ENCODE results near the gene CBX2.

The CBX2 gene

DNA sequence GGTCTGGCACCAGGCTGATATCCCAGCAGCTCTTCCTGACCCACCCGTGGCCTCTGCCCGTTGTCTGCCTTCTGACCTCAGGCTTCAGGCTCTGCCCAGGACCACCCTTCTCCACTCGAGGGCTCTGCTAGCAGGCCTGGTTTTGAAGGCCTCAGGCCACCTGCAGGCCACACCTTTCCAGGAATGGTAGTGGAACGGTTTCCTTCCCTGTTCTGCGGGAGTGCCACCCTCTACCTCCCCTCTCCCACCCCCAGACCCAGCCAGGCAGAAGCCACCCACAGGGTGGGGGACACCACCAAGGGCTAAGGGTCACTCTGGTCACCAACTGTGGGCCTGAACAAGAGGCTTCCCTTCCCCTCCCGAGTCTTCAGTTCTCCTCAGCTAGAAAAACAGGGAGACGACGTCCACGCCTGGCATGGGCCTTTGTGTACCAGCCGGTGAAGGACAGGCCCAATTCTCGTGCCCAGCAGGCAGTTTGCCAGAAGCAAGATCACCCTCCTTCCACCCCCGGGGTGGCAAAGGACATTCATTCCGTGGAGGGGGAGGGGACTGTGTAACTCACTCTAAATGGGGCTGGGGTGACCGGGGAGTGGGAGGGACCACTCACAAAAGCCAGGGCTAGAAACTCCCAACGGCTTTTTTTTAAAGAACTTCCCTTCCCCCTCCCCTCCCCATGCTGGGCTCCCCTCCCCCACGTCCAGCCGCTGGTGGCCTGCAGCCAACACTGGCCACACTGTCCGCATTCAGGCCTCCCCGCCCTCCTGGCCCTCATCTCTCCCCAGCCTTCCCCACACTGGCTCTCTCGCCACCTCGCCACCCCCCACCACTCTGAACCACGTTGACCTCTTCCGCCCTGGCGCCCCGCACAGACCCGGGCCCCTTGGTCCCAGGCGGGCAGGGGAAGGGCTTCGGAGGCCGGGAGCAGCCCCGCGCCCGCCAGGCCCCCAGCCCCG, 53.6 kb downstream of the CBX2 start:
- DNase-seq (ENCODE audit: low read depth in 1 of 2, low spot score in 1 of 2): peak in 1 of 2 experiments; percentile 77
- in situ Hi-C loops (cut with HindIII; ENCODE audit: low pct_unique_long_range_greater_than_20kb, low sequenced_read_pairs): no loop called here

DNA sequence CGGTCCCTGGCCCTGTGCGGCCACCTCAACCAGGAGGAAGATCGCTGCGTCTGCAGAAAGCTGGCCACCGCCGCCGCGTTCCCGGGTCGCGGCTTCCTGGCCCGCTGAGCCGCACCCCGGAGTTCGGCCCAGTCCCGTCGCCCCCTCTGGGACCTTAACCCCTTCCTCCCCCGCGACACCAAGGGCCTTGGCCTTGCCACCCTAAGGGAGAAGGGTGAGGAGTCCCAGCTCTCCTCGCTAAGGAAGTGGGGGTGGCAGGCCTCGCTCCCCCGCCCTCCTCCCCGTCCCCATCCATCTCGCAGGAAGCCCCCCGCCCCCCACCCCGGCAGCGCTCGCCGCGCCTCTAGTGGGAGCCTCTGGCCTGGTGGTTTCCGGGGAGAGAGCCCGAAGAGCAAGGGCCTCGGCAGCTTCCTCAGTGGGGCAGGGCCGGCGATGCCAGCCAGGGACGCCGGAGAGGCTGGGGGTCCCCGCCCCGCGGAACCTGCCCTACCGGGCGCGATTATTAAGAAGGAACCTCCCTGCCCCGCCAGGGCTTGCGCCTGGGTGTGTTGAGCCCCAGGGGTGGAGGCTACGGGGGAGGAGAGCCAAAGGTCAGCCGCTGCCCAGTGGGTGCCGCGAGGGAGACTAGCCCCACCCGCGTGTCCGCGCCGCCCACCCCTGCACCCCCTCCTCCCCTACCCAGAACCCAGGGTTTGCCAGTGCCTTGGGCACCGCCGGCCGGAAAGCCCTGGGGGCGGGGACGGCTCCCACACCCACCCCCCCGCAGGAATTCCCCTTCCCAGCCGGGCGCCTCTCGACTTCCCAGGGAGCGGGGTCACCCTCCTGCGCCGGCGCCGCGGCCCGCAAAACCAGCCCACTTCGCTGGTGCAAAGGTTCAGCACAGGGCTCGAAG, 54.5 kb downstream of the CBX2 start:
- DNase-seq (ENCODE audit: low read depth in 1 of 2, low spot score in 1 of 2): peak in 1 of 2 experiments; percentile 58
- no peak for TF ChIP-seq JUND (IDR thresholded peaks at IDR 0.05; ENCODE audit: low read depth)
- in situ Hi-C loops (cut with HindIII; ENCODE audit: low pct_unique_long_range_greater_than_20kb, low sequenced_read_pairs): no loop called here

More for the DNA sequence above, 53.6 kb downstream of the CBX2 start:
- TF ChIP-seq JUND (IDR thresholded peaks at IDR 0.05; ENCODE audit: low read depth): no peak

DNA sequence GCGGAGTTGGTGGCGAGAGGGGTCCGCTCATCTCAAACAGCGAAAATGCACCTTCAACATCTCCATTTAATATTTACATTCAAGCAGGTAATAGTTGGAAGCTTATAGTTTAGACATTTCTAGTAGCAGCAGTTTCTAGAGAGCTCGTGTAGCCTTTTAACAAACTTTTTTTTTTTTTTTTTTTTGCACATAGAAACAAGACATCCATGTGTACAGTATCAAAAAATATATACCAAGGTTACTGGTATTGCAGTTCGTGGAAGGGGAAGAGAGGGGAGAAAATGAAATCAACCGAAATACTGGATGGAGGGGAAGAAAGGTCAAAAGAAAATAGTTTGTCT, 55.1 kb downstream of the CBX2 start:
- no peak for TF ChIP-seq JUND (IDR thresholded peaks at IDR 0.05; ENCODE audit: low read depth)
- in situ Hi-C loops (cut with HindIII; ENCODE audit: low pct_unique_long_range_greater_than_20kb, low sequenced_read_pairs): no loop called here
- no peak for DNase-seq (ENCODE audit: low read depth in 1 of 2, low spot score in 1 of 2)

DNA sequence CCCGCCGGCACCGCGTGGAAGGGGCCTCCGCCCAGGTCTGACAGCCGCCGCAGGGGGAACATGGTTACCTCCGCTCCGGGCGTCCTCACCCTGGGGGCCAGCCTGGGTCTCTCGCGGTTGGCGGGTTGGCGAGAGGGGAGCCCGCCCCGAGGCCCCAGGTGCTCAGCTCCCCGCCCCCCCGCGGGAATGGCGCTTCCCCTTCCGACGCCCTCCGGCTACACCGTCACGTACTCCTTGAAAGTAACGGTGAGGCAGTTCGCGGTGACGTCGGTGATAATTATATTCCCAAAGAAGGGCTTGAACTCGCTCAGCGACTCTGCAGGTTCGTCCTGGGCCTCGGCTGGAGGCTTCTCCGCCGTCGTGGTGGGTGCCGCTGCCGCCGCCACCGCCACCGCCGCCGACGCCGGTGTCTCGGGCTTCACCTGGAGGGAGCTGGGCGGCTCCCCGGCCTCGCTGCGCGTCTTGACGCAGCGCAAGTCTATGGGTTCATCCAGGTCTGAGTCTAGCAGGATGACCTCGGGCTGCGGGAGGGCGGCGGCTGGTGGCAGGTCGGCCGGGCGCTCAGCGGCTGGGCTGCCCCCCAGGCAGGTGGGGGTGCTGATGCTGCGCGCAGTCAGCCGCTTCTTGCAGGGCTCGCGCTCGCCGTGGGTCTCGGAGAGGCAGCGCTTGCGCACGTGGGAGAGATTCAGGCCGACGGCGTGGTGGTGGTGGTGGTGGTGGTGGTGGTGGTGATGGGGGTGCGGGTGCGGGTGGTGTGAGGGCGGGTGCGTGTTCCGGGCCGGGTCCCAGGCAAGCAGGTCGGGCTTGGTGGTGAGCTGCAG, 56.0 kb downstream of the CBX2 start:
- in situ Hi-C loops (cut with HindIII; ENCODE audit: low pct_unique_long_range_greater_than_20kb, low sequenced_read_pairs): no loop called here
- DNase-seq (ENCODE audit: low read depth in 1 of 2, low spot score in 1 of 2): no peak
- TF ChIP-seq JUND (IDR thresholded peaks at IDR 0.05; ENCODE audit: low read depth): no peak

DNA sequence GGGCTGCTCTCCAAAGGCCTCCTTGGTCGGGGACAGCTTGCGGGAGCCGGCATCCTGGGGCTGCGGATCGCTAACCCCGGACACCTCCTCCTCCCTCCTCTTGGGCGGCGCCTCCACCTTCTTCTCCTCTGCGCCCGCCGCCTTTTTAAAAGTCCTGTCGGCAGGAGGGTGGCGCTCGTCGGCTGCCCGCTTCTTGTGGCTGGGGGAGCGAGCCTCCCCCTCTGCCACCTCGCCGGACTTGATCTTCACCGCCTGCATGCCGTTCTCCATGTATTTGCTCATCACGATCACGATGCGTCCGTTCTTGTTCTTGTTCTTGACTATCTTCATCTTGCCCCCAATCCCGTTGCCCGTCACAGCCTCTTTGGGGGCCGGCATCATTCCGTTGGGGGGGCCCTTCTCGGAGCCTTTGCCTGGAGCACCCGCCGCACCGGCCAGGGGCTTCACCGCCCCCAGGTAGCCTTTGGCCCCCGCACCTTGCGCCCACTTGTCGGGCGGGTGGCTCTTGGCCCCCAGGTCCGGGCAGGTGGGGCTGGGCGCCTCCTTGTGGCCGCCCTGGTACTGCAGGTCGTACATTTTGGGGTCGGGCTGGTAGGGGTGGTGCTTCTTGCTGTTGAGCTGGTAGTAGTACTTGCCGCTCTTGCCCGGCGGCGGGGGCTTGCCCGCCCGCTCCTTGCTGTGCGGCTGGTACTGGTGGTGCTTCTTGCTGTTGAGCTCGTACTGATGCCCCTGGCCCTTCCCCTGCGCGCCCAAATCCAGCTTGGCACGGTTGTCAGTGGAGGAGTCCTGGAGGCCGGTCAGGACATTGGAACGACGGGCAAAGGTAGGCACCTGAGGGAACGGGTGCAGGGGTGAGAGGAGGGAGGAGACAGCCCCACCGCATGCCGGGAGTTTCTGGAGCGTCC, 56.9 kb downstream of the CBX2 start:
- in situ Hi-C loops (cut with HindIII; ENCODE audit: low pct_unique_long_range_greater_than_20kb, low sequenced_read_pairs): no loop called here
- TF ChIP-seq JUND (IDR thresholded peaks at IDR 0.05; ENCODE audit: low read depth): no peak
- no peak for DNase-seq (ENCODE audit: low read depth in 1 of 2, low spot score in 1 of 2)

DNA sequence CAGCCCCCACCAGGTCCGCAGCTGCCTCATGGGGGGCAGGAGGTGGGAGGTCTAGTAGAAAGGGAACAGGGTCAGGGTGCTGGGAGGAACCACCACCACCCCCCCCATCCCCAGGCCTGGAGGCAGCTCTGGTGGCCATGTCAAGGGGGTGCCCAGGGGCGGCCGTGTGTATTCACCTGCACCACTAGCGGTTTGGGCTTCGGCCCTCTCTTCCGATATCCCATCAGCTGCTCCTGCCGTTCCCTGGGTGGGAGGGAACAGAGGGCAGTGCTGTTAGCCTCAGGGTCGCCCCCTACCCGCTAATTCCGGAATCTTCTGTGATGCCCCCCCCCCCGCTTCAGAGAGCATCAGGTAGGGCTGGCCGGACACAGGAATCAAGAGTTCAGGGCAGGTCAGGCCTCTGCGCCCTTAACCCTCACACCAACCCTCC, 57.5 kb downstream of the CBX2 start:
- DNase-seq (ENCODE audit: low read depth in 1 of 2, low spot score in 1 of 2): no peak
- in situ Hi-C loops (cut with HindIII; ENCODE audit: low pct_unique_long_range_greater_than_20kb, low sequenced_read_pairs): no loop called here
- TF ChIP-seq JUND (IDR thresholded peaks at IDR 0.05; ENCODE audit: low read depth): no peak

DNA sequence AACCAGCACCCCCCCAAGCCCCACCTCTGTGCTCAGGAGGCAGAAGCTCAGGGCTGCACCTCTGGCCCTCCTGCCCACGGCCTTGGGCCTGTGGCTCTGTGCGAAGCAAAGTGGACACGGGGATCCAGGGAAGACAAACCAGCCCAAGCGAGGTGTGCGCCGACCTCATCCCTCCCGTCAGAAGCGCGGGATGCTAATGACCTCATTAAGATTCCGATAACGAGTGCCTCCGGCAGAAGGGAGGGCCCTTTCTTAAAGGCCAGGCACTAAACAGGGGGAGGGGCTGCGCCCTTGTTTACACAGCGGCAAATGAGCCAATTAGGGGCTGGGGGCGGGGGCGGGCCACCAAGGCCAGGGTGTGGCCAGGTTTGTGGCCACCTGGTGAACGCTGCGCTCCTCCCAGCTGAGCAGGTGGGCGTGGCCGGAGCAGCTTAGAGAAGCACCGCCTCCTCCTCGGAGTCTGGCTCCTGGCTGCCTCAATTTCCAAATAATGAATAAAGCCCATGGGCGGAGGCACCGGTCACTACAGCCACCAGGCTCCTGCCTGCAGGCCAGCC, 58.1 kb downstream of the CBX2 start:
- DNase-seq (ENCODE audit: low read depth in 1 of 2, low spot score in 1 of 2): peak; percentile 75 to 99
- in situ Hi-C loops (cut with HindIII; ENCODE audit: low pct_unique_long_range_greater_than_20kb, low sequenced_read_pairs): no loop called here
- TF ChIP-seq JUND (IDR thresholded peaks at IDR 0.05; ENCODE audit: low read depth): no peak

DNA sequence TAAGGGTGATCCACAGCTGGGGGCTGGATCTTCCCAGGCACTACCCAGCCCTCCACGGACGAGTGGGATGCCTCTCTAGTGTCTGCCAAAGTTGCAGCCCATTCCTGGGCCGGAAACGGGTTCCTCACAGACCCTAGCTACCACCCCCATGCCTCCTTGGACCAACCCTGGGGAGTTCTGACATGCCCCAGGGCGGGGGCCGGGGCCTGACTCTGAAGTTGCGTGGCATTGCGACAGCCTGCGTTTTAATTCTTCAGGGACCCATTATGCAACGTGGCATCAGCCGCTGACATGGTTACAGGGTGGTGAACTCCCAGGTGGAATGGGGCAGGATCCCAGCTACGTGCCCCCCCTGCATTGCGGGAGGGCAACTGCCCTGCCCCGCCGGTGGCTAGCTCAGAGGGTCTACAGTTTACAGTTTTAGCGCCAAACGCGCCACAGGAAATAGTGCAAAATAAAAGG, 58.6 kb downstream of the CBX2 start:
- in situ Hi-C loops (cut with HindIII; ENCODE audit: low pct_unique_long_range_greater_than_20kb, low sequenced_read_pairs): no loop called here
- TF ChIP-seq JUND (IDR thresholded peaks at IDR 0.05; ENCODE audit: low read depth): no peak
- DNase-seq (ENCODE audit: low read depth in 1 of 2, low spot score in 1 of 2): no peak

DNA sequence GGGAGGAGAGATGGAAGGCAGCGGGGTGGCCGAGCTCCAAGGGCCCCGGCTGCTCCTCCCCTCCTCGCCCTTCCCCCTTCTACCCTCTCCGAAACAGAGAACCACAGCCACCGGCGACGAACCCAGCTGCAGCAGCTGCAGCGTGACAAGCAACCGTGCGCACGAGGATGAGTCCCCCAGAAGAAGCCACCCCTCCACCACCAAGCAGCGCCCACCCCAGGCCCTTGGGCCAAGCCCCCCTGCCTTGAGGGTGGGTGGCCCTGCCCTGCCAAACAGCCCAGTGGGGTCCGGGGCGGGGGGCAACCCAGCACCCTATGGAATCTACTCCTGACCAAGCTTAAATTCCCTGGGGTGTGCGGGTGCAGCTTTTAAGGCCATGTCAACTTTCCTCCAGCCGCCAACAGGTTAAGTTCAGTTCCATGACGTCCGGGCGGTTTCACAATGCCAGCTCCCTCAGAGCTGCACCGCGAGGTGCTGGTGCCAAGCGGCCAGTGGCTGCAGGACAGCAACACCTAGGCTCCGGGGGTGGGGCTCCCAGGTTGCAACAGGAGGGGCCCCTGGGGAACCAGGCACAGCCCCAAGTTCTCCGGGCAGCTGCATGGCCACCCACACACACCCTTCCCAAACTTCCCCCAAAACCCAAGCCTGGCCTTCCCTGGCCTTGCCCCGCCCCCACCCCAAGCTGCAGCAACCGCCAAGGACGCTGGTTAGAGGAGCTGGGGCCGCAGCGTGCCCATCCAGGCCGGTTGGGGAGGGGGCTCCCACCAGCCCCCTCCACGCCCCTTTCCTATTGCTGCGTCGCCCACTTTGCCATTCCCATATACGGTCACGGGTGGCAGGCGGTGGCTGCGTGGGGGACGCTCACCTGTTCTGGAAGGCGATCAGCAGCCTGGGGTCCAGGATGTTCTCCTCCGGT, 59.3 kb downstream of the CBX2 start:
- DNase-seq (ENCODE audit: low read depth in 1 of 2, low spot score in 1 of 2): peak; percentile 81 to 97
- TF ChIP-seq JUND (IDR thresholded peaks at IDR 0.05; ENCODE audit: low read depth): no peak
- in situ Hi-C loops (cut with HindIII; ENCODE audit: low pct_unique_long_range_greater_than_20kb, low sequenced_read_pairs): no loop called here
